ENCODE results near the gene SBF2.
A peak's percentile ranks its signal among the peaks of the same experiment; 100 is the strongest.

Gene SBF2

GRCh38 chr11:9796266-9796665, 497.8 kb downstream of the SBF2 start:
- DNase-seq (ENCODE audit: low read depth), result no peak
- TF ChIP-seq, protein P1, sequence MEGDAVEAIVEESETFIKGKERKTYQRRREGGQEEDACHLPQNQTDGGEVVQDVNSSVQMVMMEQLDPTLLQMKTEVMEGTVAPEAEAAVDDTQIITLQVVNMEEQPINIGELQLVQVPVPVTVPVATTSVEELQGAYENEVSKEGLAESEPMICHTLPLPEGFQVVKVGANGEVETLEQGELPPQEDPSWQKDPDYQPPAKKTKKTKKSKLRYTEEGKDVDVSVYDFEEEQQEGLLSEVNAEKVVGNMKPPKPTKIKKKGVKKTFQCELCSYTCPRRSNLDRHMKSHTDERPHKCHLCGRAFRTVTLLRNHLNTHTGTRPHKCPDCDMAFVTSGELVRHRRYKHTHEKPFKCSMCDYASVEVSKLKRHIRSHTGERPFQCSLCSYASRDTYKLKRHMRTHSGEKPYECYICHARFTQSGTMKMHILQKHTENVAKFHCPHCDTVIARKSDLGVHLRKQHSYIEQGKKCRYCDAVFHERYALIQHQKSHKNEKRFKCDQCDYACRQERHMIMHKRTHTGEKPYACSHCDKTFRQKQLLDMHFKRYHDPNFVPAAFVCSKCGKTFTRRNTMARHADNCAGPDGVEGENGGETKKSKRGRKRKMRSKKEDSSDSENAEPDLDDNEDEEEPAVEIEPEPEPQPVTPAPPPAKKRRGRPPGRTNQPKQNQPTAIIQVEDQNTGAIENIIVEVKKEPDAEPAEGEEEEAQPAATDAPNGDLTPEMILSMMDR (IDR thresholded peaks at IDR 0.05; ENCODE audit: low read depth, low read length, missing control alignments), result no peak
- in situ Hi-C loops (cut with HindIII; ENCODE audit: low sequenced_read_pairs), result no loop called here
- no peak overlapping the region for H3K4me3 ChIP-seq (ENCODE audit: low read depth, low read length)

- DNase-seq (ENCODE audit: low read depth), result no peak
- H3K4me3 ChIP-seq (ENCODE audit: low read depth, low read length), result no peak overlapping the region
- TF ChIP-seq, protein P1 (IDR thresholded peaks at IDR 0.05; ENCODE audit: low read depth, low read length, missing control alignments), result no peak
- in situ Hi-C loops (cut with HindIII; ENCODE audit: low sequenced_read_pairs), result no loop called here
Observed at GRCh38 chr11:9790703-9791102, 503.3 kb downstream of the SBF2 start.

- DNase-seq (ENCODE audit: low read depth), result no peak
- TF ChIP-seq, protein P1 (IDR thresholded peaks at IDR 0.05; ENCODE audit: low read depth, low read length, missing control alignments), result no peak
- no peak overlapping the region for H3K4me3 ChIP-seq (ENCODE audit: low read depth, low read length)
- in situ Hi-C loops (cut with HindIII; ENCODE audit: low sequenced_read_pairs), result no loop called here
Observed at GRCh38 chr11:9789910-9790309, 504.1 kb downstream of the SBF2 start.

DNA sequence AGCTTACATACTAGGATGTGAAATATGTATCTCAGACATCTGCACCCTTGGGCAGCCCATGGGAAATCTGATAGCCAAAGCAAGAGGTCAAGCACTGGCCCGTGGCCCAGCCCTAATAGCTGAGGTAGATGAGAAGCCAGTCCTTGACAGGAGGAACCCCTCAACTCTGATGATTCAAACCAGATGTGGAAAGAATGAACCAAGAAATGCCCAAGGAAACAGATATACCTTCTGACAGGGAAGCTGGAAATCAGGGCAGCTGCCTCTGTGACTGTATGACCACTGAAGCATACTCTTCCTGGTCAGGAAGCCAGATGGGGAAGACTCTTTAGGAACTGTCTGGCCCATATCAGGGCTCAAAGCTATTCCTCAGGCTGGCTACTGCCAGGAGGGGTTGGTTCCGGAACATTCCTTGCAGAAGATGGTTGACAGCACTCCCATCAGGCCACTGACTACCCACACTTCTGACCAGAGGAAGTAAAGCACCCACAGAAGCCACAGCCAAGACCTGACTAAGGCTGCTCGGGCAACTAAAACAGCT, 506.0 kb downstream of the SBF2 start:
- peak; percentile 90 for DNase-seq (ENCODE audit: low read depth)
- no peak overlapping the region for H3K4me3 ChIP-seq (ENCODE audit: low read depth, low read length)
- in situ Hi-C loops (cut with HindIII; ENCODE audit: low sequenced_read_pairs), result no loop called here
- TF ChIP-seq, protein P1 (IDR thresholded peaks at IDR 0.05; ENCODE audit: low read depth, low read length, missing control alignments), result no peak

DNA sequence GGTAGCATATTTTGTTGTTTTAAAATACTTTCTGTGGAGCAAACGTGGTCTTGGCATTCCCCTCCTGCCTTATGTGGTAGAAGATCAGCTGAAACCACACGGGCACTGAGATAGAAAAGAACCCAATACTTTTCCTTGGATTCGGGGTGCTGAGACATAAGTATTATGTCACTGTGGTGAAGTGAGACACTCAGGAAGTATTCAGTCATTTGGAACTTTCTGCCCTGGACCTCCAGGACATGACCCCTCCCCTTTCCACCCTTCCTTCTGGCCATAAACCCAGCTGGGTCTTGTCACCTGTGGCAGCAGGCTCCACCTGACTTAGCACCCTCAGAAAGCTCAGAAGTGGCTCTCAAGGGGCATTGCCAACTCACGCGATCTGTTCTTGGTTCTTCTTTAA, 506.8 kb downstream of the SBF2 start:
- H3K4me3 ChIP-seq (ENCODE audit: low read depth, low read length), result no peak overlapping the region
- TF ChIP-seq, protein P1 (IDR thresholded peaks at IDR 0.05; ENCODE audit: low read depth, low read length, missing control alignments), result no peak
- DNase-seq (ENCODE audit: low read depth), result no peak
- in situ Hi-C loops (cut with HindIII; ENCODE audit: low sequenced_read_pairs), result no loop called here

DNA sequence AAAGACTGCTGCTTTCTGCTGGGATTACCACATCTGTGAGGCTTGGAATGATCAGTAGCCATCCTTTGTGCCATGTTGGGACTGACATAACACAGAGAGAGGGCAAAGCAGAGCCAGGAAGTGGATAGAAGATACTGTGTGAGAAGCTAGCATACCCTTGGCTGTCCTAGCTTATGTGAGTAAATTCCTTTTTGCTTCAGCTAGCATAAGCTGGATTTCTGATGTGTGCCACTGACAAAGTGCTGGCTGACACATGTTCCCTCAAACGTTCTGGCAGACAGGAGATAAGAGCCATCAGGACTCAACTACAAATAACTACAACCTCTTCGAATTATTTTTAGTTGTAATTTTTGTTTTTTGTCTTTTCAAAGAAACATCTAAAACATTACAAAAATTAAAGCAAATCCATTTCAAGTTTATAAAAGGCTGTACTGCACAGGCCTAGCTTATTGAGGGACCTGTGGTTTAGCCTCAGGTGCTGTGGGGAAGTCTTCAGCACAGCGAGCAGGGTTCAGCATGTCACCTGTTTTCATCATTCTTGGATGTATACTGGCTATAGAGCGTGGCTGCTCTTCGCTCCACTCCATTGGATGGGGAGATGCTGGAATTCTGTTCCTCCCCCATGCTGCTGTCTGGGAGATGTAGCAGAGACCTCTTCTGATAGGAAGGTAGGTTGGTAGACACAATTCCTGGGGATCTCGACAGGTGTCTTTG, 509.3 kb downstream of the SBF2 start:
- H3K4me3 ChIP-seq (ENCODE audit: low read depth, low read length), result no peak overlapping the region
- no peak for DNase-seq (ENCODE audit: low read depth)
- in situ Hi-C loops (cut with HindIII; ENCODE audit: low sequenced_read_pairs), result no loop called here
- TF ChIP-seq, protein P1 (IDR thresholded peaks at IDR 0.05; ENCODE audit: low read depth, low read length, missing control alignments), result no peak
